HG02885 (cell line): ENCODE results near the gene ZNF296.
A peak's percentile ranks its signal among the peaks of the same experiment; 100 is the strongest.

Source experiments
- ATAC-seq: cut with Tn5 transposase; IDR thresholded peaks from one replicate; pipeline ENCODE4 v1.9.1; 2021; ENCODE audit warnings: mild to moderate bottlenecking; ENCODE audit not compliant: unreplicated experiment, poor library complexity

The ZNF296 gene

GRCh38 chr19:45063851-45064801 lies 12.2 kb downstream of the ZNF296 start:
- ATAC-seq, result no peak

GRCh38 chr19:45061965-45062364 lies 14.3 kb downstream of the ZNF296 start:
- no peak for ATAC-seq

DNA sequence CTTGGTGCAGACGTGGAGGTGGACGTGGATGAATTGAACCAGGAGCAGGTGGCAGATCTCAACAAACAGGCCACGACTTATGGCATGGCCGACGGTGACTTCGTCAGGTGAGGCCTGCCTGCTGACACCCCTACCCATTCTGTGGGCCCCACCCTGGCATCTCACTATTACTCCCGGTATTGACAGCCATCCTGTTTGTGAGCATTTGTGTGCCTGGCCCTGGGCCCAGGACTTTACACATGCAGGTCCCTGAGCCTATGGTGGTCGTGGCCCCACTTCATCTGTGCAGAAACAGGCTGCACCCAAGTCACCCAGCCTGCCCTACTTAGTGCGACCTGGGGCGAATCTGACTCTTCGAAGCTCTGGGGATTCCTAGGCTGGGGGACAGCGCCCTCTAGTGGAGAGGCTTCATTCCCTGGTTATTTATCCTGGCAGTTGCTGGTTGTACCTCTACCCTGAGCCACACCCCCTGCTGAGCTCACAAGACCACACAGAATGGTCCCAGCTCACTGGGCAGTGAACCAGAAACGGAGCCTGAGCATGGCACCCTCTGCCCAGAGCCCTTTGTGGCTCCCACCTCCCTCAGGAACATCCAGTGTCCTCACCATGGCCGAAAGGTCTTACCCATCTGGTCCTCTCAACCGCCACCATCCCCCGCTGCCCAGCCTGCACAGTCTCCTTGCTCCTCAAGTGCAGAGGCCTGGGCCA lies 16.9 kb downstream of the ZNF296 start:
- ATAC-seq, result no peak

GRCh38 chr19:45058622-45059159 lies 17.6 kb downstream of the ZNF296 start:
- ATAC-seq, result no peak

DNA sequence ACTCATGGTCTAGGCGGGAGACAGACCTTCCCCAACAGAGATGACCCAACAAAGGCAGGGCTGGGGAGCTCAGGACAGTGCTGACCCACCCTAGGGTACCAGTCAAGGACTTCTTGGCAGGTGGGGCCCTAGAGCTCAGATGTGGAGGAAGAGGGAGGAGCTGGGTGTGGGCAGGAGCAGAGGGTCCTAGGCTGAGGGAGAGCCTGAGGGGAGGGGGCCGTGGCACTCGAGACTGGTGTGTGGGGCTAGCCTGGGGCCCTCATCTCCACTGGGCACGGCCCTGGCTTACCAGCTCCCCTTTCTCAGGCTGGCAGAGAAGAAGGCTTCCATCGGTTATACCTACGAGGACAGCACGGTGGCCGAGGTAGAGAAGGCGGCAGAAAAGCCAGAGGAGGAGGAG lies 18.8 kb downstream of the ZNF296 start:
- no peak for ATAC-seq

GRCh38 chr19:45056831-45057230 lies 19.4 kb downstream of the ZNF296 start:
- no peak for ATAC-seq

GRCh38 chr19:45051929-45052579 lies 24.2 kb downstream of the ZNF296 start:
- no peak for ATAC-seq

GRCh38 chr19:45050036-45050435 lies 26.2 kb downstream of the ZNF296 start:
- ATAC-seq, result no peak

DNA sequence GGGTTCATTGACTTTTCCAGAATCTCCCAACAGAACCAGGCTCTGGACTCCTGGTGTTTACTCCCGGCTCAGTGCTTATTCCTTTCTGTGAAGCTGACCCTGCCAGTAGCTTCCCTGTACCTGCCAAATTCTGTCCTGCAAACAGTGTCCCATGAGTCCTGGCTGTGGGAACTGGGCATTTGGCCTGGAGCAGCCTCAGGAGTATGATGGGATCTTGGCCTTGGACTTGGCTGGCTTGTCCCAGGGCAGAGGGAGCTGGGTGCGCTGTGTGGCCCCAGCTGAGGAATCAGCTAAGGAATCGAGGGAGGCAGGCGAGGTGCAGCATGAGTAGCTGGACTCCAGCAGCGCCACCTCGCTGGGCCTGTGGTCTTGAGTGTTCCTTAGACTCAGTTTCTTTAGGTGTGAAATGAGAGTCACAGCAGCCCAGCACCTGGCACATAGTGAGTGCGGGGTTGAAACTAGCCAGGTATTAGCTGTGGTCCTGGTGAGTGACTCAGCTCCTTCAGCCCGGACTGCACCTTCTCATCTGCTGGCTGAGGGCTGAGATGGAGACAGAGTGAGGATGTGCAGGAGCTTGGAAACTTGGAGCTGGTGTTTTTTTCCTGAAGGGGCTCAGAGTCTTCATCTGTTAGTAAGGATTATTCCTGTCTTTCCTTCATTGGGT lies 27.1 kb downstream of the ZNF296 start:
- no peak for ATAC-seq

GRCh38 chr19:45047188-45047797 lies 29.0 kb downstream of the ZNF296 start:
- peak; percentile 64 for ATAC-seq

DNA sequence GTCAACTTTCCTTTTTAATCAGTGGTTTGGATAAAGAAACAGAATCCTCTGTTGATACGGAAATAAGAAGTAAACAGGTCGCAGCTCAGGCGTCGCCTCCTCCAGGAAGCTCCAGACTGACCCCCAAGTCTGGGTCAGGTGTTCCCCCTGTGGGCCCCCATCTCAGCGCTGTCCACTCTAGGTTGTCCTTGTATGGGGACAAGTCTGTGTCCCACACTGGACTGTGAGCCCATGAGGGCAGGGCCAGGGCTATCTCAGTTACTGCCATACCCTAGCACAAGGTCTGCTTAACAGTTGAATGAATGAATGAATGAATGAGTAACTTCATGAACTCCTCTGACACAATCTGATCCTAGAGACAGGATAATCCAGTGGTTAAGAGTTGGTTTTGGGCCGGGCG lies 29.9 kb downstream of the ZNF296 start:
- ATAC-seq, result no peak

- ATAC-seq, result no peak
Measured at GRCh38 chr19:45045671-45046353, 30.5 kb downstream of the ZNF296 start.

GRCh38 chr19:45041125-45041524 lies 35.2 kb downstream of the ZNF296 start:
- no peak for ATAC-seq

DNA sequence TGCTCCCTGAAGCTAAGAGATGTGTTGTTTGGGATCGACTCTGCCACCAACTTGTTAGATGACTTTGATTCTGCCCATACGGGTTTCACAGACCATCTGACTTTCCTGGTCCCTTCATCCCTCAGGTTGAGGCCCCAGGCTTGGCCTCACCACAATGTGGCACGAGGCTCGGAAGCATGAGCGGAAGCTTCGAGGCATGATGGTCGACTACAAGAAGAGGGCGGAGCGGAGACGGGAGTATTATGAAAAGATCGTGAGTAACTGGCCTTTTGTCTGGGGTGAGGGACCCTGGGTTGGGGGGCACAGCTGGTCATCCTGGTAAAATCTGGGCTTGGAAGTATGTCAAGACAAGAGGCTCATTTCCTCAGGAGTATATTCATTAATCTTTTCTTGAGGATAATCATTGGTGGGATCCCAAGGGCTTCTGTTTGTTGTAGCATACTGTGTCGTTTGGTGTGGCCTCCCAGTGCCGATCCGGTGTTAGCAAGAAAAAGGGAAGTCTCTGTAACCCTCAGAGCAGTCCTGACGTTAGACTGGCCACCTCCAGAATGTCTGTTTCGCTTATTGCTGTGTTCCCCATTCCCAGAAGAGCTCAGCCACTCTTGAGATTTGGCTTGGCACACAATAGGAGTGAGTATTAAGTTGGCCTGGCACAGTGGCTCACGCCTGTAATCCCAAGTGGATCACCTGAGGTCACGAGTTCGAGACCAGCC lies 36.1 kb downstream of the ZNF296 start:
- ATAC-seq, result no peak

- peak; percentile 90 for ATAC-seq
Measured at GRCh38 chr19:45038931-45039893, 37.1 kb downstream of the ZNF296 start, which contains the start of gene CLASRP. Gene CLASRP (plus strand): TSS chr19:45039045. CDS start chr19:45040213, 1,168 bp downstream.

- no peak for ATAC-seq
Measured at GRCh38 chr19:45037393-45038169, 38.7 kb downstream of the ZNF296 start.

- no peak for ATAC-seq
Measured at GRCh38 chr19:45035755-45036154, 40.5 kb downstream of the ZNF296 start.
